T-helper 9 cell (primary cell): ENCODE data around the gene HOXA5.

ENCODE experiments used
- DNase-seq: peaks from one replicate; pipeline ENCODE4 v3.0.0-alpha.2; 2020

HOXA5 gene

DNA sequence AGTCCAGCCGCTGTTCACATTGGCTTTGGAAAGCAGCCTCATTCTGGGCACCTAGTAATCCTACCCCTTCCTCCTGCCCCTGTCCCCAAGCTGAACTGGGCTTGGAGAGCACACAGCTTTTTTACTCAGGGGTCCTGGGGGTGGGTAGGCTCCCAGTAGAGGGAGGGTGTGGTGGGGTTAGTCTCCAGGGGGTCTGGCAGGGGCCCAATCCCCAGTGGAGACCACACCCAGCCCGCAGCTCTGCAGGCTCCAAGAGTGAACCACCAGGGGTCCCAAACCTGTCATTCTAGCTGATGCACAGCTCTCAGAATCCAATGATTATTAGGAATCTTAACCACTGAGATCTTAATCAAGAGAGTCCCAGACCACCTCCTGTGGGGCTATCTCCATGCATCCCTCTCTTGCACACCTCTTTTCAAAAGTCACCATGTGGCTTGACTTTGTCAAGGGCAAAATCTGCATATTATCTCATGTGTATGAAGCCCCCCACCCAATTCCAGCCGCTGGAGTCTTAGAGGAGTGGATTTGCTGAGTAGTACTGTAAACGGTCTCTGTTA lies 38.9 kb upstream of the HOXA5 start:
- DNase-seq = no peak

DNA sequence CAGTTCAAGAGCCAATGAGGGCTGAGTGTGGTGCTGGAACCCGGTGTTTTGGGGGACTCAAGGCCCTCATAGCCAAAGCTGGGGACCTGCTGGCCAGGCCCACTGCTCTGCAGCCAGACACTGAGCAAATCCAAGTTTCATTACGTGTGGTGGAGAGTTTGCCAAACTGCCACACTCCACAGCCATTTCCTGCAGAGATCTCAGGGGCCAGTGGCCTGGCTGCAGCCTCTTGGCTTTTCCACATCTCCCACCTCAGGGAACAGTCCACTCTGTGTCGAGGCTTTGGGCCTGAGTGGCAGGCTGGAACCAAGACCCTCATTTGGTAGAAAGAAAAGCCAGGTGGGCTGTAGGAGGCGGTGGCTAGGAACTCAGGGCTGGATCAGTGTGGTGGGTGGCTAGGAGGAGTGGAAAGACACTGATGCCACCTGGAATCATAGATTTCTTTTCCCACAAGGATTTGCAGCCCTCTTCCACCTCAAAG lies 38.4 kb upstream of the HOXA5 start:
- DNase-seq = no peak

DNA sequence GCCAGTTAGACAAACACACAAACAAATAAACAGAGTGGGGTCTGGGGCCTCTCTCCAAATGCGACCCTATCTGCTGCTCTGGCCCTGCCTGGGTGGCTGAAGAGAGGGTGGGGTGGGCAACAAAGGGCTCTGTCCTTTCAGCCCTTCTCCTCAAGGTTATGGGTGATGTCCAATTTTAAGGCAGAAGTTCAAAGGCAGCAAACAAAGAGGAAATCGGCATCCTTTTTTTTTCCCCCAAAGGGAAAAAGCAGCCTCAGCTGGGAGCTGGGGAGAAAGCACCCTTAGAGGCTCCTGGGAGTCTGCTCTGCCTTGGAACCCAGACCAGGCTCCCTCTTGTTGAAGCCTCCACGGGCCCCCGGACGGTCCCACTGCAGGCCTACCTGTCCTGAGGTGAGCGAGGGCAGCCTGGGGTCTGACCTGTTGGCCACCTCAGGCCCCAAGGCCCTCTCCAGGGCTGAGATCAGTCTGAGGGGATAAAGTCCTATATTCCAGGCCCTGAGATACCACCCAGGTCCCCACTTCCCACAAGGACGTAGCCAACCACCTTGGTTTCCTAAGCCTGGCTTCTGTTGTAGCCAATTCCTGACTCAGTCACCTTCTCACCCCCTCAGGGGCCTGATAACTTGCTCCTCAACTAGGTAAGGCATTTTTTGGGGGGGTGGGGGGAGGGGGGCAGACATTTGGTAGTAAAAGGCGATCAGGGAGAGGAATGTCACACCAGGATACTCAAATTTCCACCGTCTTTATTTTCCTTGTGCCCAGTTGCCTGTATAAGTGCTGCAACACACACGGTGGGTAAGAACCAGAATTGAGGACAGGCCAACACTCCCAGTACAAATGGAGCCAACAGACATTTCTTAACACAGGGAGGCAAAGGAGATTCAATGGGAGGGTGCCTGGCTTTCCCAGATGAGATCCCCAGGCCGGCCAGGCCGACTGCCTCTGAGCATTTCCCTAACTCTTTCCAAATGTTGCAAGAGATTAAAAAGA lies 37.2 kb upstream of the HOXA5 start:
- DNase-seq = no peak

DNA sequence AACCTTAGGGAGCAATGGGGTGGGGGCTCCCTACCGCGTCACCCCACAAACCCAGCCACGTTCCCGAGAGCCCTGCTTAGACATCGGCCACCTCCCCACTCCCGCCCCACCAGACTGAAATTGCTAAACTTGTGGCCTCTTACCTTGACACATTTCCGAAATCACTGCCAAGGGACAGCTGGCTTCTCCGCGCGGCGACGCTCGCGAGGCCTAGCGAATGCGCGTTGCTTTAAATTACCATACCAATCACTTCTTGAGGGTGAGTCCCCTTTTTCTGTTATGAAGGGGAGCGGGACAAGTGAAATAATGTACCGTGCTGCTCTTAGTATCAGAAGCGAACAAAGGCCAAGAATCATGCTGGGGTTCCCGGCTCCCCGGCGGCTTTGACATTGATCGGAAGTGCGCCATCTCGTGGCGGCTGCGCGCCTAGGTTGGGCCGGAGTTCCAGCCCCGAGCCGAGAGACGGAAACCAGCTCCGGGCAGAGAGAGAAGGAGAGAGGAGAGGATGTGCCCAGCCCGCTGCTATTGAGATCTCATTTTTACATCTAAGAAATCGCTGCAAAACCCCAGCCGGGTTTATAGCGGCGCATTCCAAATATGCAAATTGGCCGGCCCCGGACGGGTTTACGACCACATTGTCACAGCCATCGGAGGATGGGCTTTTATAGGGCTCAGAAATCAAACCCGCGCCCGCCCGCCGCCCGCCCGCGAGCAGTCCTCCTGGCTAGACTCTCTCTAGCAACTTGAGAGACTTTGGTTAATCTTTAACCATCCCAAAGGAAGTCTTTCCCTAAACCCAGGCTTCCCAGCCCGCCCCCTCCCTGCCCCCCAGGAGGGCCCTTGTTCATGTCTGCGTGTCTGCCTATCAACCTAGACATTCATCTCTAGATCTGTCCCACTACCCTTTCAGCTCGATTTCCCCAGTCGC lies 36.3 kb upstream of the HOXA5 start:
- DNase-seq = peak; percentile 58

DNA sequence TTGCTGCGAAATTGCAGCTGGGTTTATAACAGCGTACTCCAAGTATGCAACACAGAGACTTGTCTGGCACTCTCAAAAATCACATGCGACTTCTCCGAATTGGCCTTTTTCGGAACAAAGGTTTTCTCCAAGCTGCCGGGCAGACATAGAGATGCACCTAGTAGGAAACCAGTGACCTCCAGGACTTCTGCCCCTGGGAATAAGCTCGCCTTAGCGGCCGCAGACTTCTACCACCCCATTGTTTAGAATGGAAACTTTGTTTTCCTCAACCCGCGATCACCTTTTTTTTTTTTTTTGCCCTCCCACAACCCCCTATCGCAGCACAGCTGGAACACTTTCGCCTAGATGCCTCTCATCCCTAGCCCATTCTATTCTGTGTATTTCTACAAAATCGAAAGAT lies 35.5 kb upstream of the HOXA5 start:
- DNase-seq = no peak

DNA sequence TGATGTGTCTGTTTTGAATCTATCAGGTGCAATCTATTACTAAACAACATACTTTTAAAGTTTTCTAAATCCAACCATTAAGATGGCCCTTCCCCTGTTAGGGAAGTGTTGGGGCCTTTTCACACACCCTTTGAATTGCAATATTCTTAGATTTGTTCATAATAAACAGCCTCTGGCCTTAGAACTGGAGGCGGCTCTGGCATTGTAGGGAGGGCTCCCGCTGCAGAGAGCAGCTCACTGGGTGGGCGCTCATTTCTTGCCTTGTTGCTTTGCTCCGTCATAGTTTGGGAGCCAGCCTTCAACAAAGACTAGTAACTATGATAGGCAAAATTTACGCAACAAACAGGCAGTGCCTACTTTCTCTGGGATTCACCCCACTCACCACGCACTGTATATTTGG lies 34.9 kb upstream of the HOXA5 start:
- DNase-seq = no peak

DNA sequence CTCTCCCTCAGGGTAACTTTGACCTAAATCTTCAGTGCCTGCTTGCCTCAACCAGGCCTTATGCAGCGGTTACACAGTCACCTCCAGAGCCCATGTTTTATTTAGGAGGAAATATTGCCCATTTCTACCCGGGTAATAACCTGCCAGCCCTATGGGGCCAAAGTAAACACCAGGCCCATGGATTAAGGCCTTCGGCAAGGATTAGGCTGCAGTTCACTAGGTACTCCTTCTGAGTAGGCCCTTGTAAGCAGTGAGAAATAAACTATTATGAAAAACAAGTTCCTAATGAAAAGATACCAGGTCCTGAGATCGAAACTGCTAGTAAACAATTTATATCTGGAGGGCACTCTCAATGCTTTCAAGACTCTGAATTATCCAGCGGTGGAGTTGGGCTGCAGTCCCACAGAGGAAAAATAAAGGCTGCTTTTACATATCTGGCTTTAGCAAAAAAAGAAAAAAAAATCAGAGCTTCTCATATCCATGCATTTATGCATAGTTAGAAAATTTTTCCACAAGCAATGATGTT lies 34.4 kb upstream of the HOXA5 start:
- no peak for DNase-seq

DNA sequence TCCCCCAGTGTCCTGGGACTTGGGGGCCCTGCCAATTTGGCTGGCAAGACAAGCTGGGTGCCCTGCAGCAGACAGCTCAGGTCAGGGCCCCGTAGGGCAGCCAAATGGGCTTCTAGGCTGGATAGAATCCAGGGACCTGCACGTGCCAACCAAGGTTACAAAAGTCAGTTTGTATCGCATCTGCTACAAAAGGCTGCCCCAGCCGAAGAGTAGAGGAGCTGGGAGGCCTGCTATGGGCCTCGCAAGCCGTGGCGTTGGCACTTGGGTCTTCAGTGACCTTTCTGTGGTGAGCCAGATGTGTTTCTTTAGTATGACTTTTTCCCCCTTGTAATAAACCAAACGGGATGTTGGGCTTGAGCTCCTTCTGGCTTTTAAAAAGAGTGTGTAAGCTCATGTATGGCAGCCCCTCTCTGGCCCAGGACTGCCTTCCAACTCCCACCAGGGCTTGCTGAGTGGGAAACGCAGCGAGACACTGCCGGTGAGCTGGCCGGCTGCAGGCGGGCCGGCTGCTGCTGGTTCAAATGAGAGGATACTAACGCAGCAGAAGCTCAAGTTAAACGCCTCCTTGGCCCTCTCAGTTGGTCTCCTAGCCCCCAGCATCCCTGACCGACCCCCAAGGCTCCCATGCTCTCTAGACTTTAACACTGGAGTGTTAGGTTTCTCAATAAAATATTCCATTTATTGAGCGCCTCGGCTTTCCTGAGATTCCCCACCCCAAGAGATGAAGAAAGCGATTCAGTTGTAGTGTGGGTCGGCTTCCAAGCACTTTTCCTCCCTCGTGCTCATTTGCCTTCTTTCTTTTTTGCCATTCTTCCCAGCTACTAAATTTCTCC lies 33.7 kb upstream of the HOXA5 start:
- DNase-seq = no peak

DNA sequence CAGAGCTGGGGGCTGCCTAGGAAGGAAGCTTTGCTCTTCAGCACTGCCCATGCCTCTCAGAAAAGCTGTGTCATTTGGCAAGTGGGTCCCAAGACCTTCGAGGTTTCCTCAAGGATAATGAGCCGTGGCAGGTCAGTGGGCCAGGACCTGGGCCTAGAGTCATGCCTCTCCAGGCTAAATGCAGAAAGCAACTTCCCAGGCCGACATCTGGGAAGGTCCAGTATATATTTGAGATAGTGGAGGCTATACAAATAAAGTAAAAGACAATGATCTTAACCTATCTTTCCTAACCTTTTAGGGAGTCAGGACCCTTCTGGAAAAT lies 33.0 kb upstream of the HOXA5 start:
- no peak for DNase-seq

DNA sequence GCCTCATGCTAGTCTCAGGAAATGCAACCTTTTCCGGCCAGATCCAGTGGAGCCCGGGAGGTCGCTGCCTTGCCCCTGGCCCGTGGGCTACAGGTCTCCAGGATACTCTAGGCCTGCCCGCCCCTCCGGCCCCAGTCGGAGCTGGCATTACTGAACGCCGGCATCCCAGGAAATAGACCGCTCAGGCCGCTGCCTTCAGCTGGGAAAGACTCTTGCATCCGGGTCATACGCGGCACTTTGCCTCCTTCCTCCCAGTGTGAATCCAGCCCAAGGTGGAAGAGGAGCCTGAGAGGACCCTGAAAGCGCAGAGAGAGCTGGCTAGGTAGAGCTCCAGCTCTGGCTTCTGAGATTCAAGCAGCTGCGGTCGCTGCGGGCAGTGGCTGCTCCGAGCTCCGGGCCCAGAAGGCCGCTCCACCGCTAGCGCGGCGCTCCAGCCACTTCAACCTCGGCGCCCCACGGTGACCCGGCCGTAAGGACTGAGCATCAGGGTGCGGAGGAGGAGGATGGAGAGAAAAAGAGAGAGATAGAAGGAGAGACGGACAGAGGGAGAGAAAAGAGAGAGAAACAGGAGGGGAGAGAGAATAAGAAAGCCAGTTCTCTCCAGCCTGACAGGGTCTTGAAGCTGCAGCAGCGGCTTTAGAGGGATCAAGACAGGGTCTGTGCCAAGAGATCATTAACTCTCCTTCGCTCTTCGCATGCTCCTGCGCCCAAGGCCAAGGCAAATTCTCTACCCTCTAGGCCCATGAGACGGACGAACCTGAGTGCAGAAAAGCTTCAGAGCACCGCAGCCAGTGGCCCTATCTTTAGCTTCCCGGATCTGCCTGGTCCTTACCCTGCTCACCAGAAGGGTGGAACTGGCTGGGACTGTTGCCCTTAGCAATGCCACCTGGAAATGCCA lies 32.4 kb upstream of the HOXA5 start:
- no peak for DNase-seq

DNA sequence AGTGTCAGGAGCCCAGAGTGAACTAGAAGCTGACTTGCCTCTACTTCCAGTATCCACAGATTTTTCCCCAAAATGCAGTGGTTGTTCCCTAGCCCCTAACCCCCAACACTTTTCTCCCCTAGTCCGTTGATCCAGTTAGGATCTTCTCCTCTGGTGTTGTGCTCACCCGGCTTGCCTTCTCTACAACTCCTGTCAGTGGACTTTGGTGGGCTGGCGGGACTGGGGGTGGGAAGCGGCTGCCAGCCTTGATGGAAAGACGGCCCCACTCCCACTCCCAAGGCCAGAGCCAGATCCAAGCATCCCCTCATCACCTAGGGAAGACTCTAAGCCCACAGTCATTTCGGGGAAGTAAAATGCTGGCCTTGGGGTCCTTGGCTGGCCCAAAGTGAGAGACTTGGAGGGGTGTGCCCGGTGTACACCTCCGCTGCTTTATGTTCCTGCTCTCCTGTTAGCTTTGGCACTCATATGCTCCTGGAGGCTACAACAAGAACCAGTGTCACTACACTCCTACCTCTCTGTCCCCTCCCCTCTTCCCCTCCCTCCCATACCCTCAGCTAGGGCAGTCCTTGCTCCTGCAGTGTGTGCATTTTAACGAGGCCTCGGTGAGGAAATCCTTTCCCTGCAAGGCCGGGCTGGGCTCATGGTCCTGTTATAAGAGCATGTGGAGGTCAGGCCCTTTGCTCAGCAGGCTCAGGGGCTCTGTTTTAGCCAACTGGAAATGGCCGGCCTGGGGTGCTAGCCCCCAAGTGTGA lies 31.6 kb upstream of the HOXA5 start:
- no peak for DNase-seq

DNA sequence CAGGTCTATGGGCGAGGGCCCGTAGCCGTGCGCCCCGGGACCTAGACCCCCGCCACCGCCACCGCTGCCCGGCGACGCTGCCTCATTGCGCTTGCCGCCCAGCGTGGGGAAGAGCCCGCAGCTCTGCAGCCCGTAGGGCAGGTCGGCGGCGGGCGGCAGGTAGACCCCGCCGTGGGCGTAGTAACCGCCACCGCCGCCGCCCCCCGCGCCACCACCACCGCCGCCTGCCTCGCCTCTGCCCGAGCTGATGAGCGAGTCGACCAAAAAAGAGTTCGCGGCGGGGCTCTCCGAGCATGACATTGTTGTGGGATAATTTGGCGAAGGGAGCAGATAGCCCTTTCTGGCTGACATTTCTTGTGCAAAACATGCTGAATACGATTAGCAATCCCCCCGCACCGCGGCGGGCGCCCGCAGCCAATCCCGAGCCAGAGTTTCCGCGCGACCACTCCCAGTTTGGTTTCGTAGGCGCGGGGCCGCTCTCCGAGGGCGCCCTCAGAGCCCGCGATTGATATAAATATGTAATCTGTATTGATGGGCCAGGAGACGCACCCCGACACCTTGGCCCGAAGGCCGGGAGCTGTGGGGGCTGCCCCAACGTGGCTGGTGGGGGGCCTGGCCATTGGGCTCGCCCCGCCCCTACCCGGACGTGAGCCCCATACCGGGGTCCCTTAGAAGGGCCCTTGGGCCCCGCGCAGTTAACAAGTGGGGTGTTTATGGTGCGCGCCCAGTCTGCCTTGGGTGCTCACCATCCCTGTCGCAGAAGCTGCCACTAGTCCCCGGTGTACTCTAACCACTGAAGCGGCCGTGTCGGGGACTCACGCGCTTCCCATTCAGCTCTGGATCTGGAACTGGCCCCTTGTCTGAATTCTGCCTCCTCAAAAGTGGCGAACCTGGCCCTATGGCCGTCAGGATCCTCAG lies 30.7 kb upstream of the HOXA5 start, which contains the start of gene HOXA10:
Gene HOXA10, minus strand, starts transcription at position 365 of the 918 bp plus-strand sequence. Its CDS starts 14 bp downstream, at position 351.
- DNase-seq = no peak

DNA sequence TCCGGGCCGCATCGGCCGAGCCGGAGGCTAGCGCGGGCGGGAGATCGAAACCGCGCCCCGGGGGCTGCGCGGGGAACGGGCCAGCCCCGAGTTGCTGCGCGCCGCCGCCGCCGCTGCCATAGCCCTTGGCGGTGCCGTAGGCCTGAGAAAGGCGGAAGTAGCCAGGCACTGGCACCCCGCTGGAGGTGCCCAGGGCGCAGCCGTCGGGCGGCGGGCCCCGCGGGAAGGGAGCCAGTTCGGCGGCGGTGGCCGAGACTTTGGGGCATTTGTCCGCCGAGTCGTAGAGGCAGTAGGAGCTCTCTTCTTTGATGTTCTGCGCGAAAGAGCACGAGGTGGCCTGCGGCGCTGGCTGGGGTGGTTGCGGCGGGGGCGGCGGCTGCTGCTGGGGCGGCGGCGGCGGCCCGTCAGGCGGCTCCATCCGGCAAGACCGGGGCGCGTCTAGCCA lies 30.1 kb upstream of the HOXA5 start:
- DNase-seq = no peak

DNA sequence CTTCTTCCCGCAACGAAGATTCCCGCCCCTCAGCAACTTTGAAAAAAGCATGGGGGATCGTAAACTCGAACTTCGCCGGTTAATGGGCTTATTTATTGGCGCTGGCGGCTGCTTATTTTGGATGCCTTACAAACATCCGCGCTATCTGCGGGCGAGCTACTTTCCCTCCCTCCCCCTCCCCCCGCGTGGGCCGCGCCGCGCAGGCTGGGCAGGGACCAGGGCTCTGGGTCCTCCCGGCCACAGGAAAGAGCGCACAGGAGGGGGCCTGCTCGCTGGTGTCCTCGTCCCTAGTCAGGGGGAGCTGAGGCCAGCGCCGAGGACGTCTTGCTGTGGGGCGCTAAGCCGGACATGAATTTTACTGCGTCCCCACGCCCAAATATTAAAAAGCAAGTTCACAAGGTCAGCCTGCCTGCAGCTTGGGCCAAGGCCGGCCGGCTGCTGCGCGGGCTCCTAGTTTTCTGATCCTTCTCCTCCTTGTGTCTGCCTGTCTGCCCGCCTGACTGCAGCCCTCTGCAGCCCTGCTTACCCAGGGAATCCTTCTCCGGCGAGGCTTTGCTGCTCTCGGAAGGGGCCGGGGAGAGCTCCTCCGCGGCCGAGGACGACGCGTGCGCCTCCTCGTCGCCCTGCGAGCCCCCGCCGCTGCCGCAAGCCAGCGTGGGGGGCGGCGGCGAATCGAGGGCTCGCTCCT lies 29.5 kb upstream of the HOXA5 start:
- no peak for DNase-seq

DNA sequence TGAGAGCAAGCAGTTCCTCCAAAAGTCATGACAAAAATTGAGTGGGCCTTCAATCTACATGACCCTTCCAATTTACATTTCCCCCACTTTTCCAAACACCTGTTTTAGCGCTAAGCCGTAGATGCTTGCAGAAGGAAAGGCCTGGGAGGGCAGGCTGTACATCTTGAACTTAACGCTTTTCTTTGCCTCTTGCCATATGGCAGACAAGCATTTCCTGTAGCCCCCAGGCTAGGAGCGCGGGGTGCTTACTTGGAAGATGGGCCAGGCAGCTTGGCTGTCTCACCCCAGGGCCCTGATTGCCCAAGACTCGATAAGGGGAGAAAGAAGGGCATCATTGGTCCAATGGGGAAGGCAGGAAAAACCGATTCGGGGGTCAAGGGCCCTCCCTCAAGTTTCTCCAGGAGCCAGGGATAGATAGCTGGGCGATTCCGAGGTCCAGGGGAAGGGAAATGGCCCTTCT lies 28.9 kb upstream of the HOXA5 start:
- no peak for DNase-seq

DNA sequence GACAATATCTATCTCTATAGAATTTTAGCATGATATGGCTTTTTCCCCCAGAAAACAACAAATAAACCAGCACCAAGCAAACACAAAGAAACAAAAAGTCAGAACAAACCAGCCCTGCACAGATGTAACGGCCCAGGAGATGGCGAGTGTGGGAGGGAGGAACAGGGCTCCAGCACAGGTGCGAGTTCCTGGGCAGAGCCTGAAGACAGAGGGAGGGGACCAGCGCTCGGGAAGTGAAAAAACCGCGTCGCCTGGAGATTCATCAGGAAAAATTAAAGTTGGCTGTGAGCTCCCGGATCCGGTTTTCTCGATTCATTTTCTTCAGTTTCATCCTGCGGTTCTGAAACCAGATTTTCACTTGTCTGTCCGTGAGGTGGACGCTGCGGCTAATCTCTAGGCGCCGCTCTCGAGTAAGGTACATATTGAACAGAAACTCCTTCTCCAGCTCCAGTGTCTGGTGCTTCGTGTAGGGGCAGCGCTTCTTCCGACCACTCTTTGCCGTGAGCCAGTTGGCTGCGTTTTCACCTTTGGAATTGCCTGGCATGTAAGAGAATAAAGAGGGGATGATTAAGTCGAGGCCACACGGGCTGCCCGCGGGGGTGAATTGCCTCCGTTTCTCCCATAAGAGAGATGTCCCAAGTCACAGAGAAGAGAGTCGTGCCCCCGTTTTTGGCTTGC lies 28.3 kb upstream of the HOXA5 start:
- DNase-seq = no peak

DNA sequence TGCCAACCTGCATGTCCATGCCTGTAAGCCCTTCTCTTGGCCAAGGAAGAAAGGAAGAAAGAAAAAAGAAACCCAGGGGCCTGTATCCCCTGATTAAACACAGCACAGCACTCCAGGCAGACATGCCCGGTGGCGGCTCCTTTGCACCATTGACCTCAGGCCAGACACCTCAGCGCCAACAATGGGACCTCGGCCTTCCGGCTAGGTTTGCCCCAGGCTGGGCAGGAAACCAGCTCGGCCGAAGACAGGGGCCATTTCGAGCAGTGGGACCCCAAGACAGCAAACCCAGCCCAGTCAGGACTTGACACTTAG lies 27.8 kb upstream of the HOXA5 start:
- no peak for DNase-seq
